Upper lobe of left lung (tissue), 6 donors: ENCODE results near the gene LCA5L. TPM values are rescaled to one million over a fixed set of nuclear protein-coding genes. Genes with fewer than 3 reads are reported as not detected.
A peak's percentile ranks its signal among the peaks of the same experiment; 100 is the strongest.

Experiments
- ATAC-seq, 2 donors: fragments of 200-7000 bp; cut with Tn5 transposase; one replicate each; pipeline ENCODE4 v1.9.1; 2022; ENCODE audit warnings: mild to moderate bottlenecking in 2 of 2, moderate library complexity in 2 of 2; ENCODE audit not compliant: low FRiP score in 2 of 2
- DNase-seq, 2 donors: peaks; one replicate each; pipeline ENCODE4 v3.0.0-alpha.2; 2019 to 2020
- H3K27ac ChIP-seq, 4 donors: fragments of 200-600 bp; sonication (generic); one replicate each; pipeline ENCODE4 v1.5.1; 2016 to 2019
- H3K27me3 ChIP-seq, 4 donors: fragments of 200-600 bp; sonication (generic); one replicate each; pipeline ENCODE4 v1.5.1; 2017 to 2019
- H3K36me3 ChIP-seq, 4 donors: fragments of 200-600 bp; sonication (generic); one replicate each; pipeline ENCODE4 v1.5.1; 2016 to 2019
- H3K4me1 ChIP-seq, 4 donors: fragments of 200-600 bp; sonication (generic); one replicate each; pipeline ENCODE4 v1.5.1; 2018 to 2019
- H3K4me3 ChIP-seq, 4 donors: fragments of 200-600 bp; sonication (generic); one replicate each; pipeline ENCODE4 v1.5.1; 2017 to 2019; ENCODE audit warnings: mild to moderate bottlenecking in 2 of 4, moderate library complexity in 1 of 4
- H3K9me3 ChIP-seq, 4 donors: fragments of 200-600 bp; sonication (generic); one replicate each; pipeline ENCODE4 v1.5.1; 2018 to 2019
- EP300 ChIP-seq, 4 donors: sonication (generic); formaldehyde crosslinking; IDR thresholded peaks; one replicate each; pipeline ENCODE4 v1.5.1; 2017; ENCODE audit warnings: antibody characterized with exemption in 4 of 4, control low read depth in 2 of 4
- POLR2A ChIP-seq, 4 donors: fragments of 450-650 bp; IDR thresholded peaks; one replicate each; pipeline ENCODE4 v1.5.1; 2016 to 2017; ENCODE audit warnings: antibody characterized with exemption in 4 of 4, mild to moderate bottlenecking in 2 of 4
- POLR2AphosphoS5 ChIP-seq, 2 donors: sonication (generic); formaldehyde crosslinking; IDR thresholded peaks; one replicate each; pipeline ENCODE4 v1.5.1; 2017; ENCODE audit warnings: antibody characterized with exemption in 2 of 2
- WGBS, 2 donors: methylation state at CpG; one replicate each; pipeline ENCODE4 v1.1.5; 2017 to 2018; 5-methylcytosine and 5-hydroxymethylcytosine counted together
- total RNA-seq, 6 donors: library from RNA; depleted of rRNA in 4 of 6; stranded (reverse); fragments of >200 nt in 4 of 6; gene quantifications; one replicate each; pipeline versions ENCODE4 v1.1.0 to v1.2.1, GENCODE V29; 2016 to 2021
- TF ChIP-seq, protein P1 (sequence below), 6 experiments: fragments of 450-650 bp in 4 of 6; fragments of 200-600 bp in 2 of 6; sonication (generic) in 2 of 6; IDR thresholded peaks; one replicate each; pipeline ENCODE4 v1.5.1; 2016 to 2019; ENCODE audit warnings: antibody characterized with exemption in 6 of 6
- donor health status: DM: no; HTN: no; CAD: no; lungs with moderate emphysema.
- donor health status: DM: no; HTN: yes; CAD: no; lungs with severe emphysema.

The LCA5L gene
- 10 to 100 TPM in 2 of 6 donors, 1 to 10 TPM in 3, not detected in 1; 1.9 to 16.6 (median 2.5) TPM for total RNA-seq

DNA sequence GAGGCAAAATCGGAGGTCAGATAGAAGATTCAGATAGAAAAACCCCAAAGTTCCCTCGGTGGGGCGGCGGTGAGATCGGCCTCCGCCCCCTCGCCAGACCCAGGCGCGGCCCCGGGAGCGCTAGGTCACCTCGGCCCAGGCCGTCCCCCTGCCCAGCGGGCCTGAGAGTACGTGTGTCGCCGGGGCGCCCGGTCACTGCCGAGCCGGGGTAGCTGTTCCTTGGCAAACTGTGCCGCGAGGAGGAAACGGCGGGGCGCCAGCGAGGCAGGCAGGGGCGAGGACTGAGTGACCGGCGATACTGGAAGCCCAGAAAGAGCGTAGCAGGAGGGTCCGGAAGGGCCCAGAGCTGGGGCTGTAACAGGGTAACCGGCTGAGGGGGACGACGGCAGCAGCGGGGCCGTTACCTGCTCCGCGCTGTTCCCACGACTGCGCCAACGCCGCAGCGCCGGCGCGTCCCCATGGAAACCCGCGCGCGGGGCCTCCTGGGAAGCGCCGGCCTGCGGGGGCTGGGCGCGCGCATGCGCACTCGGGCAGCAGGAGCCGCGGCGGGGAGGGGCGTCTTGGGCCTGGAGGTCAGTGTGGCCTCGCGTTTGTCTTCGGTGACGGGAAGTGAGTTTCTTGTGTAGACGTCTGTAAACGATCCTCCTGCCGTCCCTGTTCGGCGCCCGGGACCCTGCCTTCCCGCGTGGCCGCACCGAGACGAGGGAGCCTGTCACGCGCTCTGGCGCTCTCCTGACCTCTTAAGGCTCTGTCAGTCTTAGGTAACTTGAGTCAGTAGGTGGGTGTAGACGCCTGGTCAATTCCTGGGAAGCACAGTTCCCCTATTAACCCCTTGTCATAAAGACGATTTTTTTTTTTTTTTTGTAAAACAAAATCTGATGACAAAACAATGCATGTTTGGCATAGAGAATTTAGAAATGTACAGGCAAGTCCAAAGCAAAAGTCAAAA is at the start of gene LCA5L:
Gene LCA5L, minus strand, starts transcription at position 458 of the 949 bp plus-strand sequence. CDS start 17,285 bp downstream, outside the sequence.
- WGBS, 2 donors, result 0 to 1% methylated on average over 25 to 79 of the region's 83 CpGs
- TF ChIP-seq, protein P1, sequence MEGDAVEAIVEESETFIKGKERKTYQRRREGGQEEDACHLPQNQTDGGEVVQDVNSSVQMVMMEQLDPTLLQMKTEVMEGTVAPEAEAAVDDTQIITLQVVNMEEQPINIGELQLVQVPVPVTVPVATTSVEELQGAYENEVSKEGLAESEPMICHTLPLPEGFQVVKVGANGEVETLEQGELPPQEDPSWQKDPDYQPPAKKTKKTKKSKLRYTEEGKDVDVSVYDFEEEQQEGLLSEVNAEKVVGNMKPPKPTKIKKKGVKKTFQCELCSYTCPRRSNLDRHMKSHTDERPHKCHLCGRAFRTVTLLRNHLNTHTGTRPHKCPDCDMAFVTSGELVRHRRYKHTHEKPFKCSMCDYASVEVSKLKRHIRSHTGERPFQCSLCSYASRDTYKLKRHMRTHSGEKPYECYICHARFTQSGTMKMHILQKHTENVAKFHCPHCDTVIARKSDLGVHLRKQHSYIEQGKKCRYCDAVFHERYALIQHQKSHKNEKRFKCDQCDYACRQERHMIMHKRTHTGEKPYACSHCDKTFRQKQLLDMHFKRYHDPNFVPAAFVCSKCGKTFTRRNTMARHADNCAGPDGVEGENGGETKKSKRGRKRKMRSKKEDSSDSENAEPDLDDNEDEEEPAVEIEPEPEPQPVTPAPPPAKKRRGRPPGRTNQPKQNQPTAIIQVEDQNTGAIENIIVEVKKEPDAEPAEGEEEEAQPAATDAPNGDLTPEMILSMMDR (IDR thresholded peaks at IDR 0.05), result peak in 2 of 6 experiments; percentile 19 to 38
- TF ChIP-seq POLR2A (IDR thresholded peaks at IDR 0.05) (peak in 3 of 4 donors; percentile 77 to 86 (median 85)), EP300 (IDR thresholded peaks at IDR 0.05) (no peak), POLR2AphosphoS5 (IDR thresholded peaks at IDR 0.05) (peak; percentile 45 to 71)
- H3K4me3 ChIP-seq, result peak within 1 kb of the TSS; percentile 52 to 97 (median 82)
- peaks cover 6 to 18% (median 10%) of the 10 kb centered on the region in 4 donors for H3K4me1 ChIP-seq
- no peaks in the 10 kb centered on the region for H3K36me3 ChIP-seq
- no peaks in the 10 kb centered on the region for H3K27me3 ChIP-seq
- peak within 1 kb of the TSS; percentile 85 to 95 (median 90) for H3K27ac ChIP-seq
- H3K9me3 ChIP-seq, result no peaks in the 10 kb centered on the region
- peak; percentile 90 to 99 for DNase-seq
- ATAC-seq, result peak; percentile 93 to 98

DNA sequence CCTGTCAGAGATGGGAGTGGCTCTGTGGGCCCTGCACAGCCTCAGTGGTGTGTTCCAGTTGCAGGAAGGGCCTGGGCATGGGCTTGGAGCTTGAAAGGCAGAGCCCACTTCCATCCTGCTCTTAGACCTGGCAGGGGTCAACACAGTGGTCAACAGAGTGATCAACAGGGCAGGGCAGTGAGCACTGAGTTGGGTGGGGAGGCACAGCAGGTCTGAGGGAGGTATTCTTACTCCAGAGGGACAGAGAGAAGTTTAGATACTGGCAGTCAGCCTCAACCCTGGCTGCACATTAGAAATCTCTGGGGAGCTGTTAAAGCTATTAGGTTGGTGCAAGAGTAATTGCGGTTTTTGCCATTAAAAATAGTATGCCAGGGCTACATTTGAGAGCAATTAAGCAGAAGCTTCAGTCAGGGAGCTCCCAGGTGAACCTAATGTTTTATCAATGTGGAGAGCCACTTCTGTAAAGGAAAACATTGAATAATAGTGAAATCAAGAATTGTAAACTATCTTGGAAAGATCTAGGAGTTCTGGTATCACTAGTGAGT is 43.9 kb upstream of the LCA5L start:
- WGBS, 2 donors, result 83 to 85% methylated on average over 1 of the region's 1 CpG
- no peak for ATAC-seq
- peaks cover 0 to 6% (median 0%) of the 10 kb centered on the region in 4 donors for H3K9me3 ChIP-seq

DNA sequence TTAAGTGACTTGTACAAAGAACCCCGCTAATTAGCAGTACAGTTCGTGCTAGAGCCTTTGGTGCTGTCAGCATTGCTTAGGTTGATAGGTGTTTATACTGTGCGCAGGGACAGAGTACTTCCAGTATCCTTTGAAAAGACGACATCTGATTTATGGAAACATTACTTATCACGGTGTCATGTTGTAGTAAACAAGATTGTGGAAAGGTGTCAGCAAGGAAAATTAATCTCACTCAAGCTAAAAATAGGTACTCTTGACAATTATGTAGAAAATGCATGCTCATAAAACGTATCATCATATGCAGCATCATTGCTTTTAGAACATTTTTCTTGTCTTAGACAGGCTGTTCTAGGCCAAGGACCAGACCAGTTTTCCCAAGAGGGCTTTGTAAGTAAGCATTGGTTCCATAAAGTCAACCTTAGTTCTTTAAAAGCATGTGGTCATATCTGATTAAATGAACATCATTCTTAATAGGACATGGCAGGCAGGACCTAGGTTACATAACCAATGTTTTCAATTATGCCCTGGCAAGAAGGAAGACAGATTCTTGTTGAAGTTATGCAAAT is 39.2 kb upstream of the LCA5L start:
- Histone ChIP-seq H3K36me3 (no peaks in the 10 kb centered on the region), H3K4me1 (no peaks in the 10 kb centered on the region), H3K4me3 (no peak overlapping the region), H3K27me3 (no peaks in the 10 kb centered on the region), H3K27ac (no peak overlapping the region), H3K9me3 (no peaks in the 10 kb centered on the region)
- 70% methylated on average over 6 of the region's 6 CpGs for WGBS, 2 donors
- ATAC-seq (no peak), DNase-seq (no peak)
- TF ChIP-seq, protein P1 (IDR thresholded peaks at IDR 0.05), result no peak

More for the DNA sequence above, 43.9 kb upstream of the LCA5L start:
- DNase-seq, result no peak
- Histone ChIP-seq H3K4me3 (no peak overlapping the region), H3K4me1 (no peaks in the 10 kb centered on the region), H3K36me3 (no peaks in the 10 kb centered on the region), H3K27ac (no peak overlapping the region), H3K27me3 (no peaks in the 10 kb centered on the region)
- no peak for TF ChIP-seq EP300 (IDR thresholded peaks at IDR 0.05)

DNA sequence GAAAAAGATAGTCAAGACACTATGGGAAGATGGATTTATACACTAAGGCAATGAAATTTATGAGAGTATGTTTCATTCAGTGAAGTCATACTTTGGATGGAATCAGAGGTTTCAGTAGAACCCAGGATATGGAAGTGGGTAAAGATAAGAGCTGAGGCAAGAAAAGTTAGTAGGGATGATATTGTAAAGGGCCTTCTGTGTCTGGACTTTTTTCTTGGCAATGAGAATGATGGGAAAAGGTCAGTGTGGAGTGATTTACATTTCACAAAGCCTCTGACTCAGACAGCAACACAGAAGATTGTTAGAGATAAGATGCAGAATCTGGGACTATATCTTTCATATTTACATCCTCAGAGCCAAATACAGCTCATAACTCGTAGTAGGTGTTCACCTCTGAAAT is 38.3 kb upstream of the LCA5L start:
- ATAC-seq (no peak), DNase-seq (no peak)
- 53 to 80% methylated on average over 1 of the region's 1 CpG for WGBS, 2 donors
- Histone ChIP-seq H3K4me3 (no peak overlapping the region), H3K9me3 (no peaks in the 10 kb centered on the region), H3K36me3 (no peaks in the 10 kb centered on the region), H3K27ac (no peak overlapping the region), H3K27me3 (no peaks in the 10 kb centered on the region), H3K4me1 (no peaks in the 10 kb centered on the region)
- no peak for TF ChIP-seq EP300 (IDR thresholded peaks at IDR 0.05)
- TF ChIP-seq, protein P1 (IDR thresholded peaks at IDR 0.05), result no peak
- no peak for TF ChIP-seq POLR2AphosphoS5 (IDR thresholded peaks at IDR 0.05)
- TF ChIP-seq POLR2A (IDR thresholded peaks at IDR 0.05), result no peak

DNA sequence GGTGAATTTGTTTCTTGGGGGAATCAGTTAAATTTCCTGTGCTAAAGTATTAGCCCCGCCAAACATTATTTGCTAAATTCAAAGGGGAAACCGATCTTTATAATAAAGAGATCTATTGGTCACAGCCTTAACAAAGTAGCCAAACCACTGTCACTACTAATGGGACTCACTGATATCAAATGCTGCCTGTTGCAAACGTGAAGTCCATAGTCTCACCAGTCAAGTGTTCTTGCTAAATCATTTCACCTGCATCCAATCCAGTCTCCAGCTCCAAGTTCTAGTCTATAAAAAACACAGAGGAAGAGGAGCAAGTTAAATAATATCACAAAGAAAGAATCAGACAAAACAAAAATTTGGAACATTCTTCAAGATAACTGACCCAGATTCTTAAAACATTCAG is 36.3 kb upstream of the LCA5L start:
- H3K4me1 ChIP-seq, result no peaks in the 10 kb centered on the region
- DNase-seq (no peak), ATAC-seq (no peak)
- H3K9me3 ChIP-seq, result no peaks in the 10 kb centered on the region
- 84 to 86% methylated on average over 3 of the region's 3 CpGs for WGBS, 2 donors
- no peak overlapping the region for H3K4me3 ChIP-seq
- H3K27ac ChIP-seq, result no peak overlapping the region
- TF ChIP-seq POLR2AphosphoS5 (IDR thresholded peaks at IDR 0.05) (no peak), EP300 (IDR thresholded peaks at IDR 0.05) (no peak), POLR2A (IDR thresholded peaks at IDR 0.05) (no peak)
- TF ChIP-seq, protein P1 (IDR thresholded peaks at IDR 0.05), result no peak
- no peaks in the 10 kb centered on the region for H3K27me3 ChIP-seq
- H3K36me3 ChIP-seq, result no peaks in the 10 kb centered on the region
